ENCODE results near the gene MAB21L4.

DNA sequence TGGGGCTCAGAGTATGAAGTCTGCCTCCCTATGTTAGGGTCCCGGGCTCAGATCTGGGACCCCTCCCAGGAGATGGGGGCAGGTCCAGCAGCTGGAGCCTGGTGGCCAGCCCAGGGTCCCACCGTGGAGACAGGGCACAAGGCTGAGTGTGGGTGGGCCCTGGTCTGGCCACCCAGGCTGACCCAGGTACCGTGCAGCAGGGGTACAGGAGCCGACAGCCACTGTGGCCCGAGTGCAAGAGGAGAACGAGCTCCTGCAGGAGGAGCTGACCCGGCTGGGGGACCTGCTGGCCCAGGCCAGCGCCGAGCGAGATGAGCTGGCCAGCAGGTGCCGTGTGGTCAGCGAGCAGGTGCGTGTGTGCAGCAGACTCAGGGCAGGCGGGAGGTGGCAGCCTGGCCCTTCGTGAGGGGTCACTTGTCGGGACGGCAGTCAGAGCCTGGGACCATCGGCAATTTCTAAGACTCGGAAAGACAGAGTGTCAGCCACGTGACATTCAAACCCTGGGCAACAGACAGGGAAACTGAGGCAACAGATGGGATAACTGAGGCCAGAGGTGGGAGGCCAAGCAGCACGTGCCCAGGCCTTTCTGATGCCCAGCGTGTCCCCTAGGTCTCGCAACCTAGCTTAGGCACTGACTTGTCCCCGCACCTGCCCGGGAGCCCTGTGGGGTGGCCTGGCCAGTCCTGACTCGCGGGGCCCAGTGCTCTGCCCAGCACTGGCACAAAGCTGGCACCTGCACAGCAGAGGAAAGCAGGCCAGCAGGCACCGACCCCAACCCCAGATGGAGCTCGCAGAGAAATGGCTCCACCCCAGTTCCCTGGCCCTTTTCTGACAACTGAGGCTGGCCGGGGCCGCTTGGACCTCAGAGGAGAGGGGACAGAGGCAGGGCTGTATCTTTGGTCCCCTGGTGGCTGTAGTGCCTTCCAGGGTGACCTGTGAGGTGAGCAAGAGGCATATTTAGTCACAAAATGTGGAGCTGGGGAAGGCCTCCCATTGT, 24.1 kb upstream of the MAB21L4 start:
- TF ChIP-seq RFX5 (IDR thresholded peaks at IDR 0.05), result no peak
- no peak for TF ChIP-seq CHD2 (IDR thresholded peaks at IDR 0.05; ENCODE audit: low read length, partially characterized antibody)
- TF ChIP-seq, protein P1, sequence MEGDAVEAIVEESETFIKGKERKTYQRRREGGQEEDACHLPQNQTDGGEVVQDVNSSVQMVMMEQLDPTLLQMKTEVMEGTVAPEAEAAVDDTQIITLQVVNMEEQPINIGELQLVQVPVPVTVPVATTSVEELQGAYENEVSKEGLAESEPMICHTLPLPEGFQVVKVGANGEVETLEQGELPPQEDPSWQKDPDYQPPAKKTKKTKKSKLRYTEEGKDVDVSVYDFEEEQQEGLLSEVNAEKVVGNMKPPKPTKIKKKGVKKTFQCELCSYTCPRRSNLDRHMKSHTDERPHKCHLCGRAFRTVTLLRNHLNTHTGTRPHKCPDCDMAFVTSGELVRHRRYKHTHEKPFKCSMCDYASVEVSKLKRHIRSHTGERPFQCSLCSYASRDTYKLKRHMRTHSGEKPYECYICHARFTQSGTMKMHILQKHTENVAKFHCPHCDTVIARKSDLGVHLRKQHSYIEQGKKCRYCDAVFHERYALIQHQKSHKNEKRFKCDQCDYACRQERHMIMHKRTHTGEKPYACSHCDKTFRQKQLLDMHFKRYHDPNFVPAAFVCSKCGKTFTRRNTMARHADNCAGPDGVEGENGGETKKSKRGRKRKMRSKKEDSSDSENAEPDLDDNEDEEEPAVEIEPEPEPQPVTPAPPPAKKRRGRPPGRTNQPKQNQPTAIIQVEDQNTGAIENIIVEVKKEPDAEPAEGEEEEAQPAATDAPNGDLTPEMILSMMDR (IDR thresholded peaks at IDR 0.05), result no peak
- no peak for TF ChIP-seq MYC (IDR thresholded peaks at IDR 0.05; ENCODE audit: borderline replicate concordance, low read length)
- no peak for TF ChIP-seq TP53 (CRISPR knock-in tag; IDR thresholded peaks at IDR 0.05)
- TF ChIP-seq RAD21 (conservative IDR thresholded peaks at IDR 0.05 in 1 of 2, IDR thresholded peaks at IDR 0.05 in 1 of 2), result no peak
- TF ChIP-seq, protein P2, sequence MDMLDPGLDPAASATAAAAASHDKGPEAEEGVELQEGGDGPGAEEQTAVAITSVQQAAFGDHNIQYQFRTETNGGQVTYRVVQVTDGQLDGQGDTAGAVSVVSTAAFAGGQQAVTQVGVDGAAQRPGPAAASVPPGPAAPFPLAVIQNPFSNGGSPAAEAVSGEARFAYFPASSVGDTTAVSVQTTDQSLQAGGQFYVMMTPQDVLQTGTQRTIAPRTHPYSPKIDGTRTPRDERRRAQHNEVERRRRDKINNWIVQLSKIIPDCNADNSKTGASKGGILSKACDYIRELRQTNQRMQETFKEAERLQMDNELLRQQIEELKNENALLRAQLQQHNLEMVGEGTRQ (IDR thresholded peaks at IDR 0.05), result no peak

Data from A549 (cell line).